ENCODE measurements around the gene CACNG3.
"Not testable (repeated sequence)": the region's sequence is repeated elsewhere in the genome, so short reads cannot be mapped to it uniquely, and the experiment has no call there.

The CACNG3 gene

DNA sequence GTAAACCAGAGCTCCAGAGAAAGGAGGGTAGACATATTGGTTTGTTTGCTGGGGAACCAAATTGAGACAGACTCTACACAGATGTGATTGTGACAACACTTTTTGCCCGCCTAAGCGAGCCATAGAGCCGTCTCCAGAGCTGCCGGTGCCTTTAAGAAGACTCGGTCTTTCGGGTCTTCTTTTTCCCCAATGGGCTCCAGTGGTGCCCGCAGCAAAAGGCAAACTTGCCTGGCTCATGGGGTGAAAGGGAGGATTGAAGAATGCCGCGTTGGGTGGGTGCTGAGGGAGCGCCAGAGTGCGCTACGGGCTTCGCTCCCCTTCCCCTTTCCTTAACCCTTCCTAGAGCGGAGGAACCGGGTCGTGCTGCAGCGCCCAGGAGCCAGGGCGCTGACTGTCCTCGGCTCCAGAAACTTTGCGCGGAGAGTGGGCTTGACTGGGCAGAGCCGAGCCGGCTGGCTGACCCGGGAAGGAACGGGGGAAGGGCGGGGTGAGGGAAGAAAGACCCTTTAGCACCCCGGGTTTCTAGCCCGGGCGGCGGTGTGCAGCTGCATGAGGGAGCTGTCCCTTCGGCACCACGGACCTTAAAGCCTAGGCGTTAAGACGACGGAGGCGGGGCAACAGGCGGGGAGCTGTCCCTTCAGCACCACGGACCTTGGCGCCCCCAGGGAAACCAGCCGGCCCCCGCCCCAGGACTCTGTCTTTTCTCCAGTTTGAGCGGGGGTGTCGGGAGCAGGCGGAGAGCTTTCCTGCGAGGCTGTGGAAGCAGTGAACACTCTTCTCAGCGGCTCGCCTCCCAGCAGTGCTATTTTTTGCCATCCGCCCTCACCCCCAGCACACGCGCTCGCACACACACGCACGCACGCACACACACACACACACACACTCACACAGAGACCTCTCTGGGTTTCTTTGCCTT, at the start of gene CACNG3:
Gene CACNG3 (plus strand): TSS at position 880 of the 916 bp plus-strand sequence. CDS start 420 bp downstream, outside the sequence.
- no peak for DNase-seq

DNA sequence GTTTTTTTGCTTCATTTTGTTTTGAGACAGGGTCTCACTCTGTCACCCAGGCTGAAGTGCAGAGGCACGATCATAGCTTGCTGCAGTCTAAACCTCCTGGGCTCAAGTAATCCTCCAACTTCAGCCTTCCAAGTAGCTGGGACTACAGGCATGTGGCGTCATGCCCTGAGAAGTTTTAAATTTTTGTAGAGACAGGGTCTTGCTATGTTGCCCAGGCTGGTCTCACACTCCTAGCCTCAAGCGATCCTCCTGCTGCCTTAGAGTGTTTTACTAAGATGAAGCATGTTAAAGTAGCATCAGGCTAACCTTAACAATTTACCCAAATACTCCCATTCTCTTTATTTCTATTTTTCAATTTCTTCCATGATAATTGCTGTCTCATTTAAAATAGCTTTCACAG, 49.2 kb upstream of the CACNG3 start:
- no peak for DNase-seq

DNA sequence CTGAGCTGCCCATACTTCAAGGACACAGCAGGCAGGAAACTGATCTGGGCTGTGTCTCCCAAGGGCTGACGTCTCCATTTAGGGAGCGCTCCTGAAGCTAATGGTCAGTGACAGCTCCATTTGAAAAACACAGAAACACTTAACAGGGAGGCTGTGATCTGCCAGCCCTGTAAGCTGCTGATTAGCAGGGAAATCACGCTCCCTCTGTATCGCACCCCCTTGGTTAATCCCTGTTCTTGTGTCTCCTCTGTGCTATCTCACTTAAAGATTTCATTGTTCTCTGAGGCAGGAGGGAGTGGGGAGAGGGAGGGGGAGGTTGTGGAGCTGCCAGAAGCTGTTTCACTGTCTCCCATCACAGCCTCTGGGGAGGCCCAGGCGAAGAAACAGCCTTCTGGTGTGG, 47.4 kb upstream of the CACNG3 start:
- DNase-seq, result no peak

DNA sequence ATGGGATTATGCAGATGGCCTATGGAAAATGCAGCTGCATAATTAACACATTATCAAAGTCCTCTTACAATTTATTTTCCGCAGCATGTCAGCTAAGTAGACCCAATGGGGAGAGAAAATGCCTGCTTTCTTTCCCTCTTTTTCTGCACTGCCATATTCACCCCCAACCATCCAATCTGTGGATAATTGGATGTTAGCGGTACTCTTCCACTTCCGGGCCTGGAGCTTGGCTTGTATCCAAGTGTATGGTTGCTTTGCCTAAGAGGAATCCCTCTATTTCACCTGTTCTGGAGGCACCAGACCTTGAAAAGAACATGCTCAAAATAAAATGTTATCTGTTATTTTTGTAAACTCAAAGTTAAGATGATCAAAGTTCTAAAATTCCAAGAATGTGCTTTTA, 41.1 kb upstream of the CACNG3 start:
- no peak for DNase-seq

DNA sequence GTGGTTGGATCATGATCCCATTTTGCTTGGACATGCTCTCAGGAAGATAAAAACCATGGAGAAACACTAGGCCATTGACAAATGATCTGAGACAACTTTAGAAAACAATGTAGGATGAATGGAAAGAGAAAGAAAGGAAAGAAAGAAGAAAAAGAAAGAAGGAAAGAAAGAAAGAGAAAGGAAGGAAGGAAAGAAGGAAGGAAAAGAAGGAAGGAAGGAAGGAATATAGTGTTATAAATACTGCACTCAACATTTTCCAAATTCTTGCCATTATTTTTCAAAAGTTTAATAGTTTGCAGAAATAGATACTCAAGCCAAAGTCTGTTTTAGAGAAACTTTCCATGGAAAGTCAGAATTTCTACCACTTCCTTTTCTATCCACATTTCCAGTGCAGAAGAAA, 39.2 kb upstream of the CACNG3 start:
- no peak for DNase-seq

DNA sequence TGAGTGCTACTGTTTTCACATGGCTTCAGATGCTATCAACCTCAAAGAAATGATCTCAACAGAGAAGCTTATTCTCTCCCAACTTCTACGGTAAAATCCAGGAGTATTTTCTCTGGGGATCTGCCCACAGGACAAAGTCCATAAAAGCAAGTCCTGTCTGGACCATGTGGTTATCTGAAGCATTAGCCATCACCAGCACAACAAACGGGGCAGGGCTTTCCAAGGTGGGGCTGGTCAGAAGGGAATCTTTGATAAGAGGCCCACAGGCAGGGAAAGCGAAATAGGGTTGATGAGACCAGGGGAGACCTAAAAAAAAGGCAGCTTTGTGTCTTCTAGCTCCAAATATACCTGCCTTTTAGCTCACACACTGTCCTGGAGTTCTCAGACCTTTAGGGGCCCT, 38.7 kb upstream of the CACNG3 start:
- DNase-seq, result no peak

DNA sequence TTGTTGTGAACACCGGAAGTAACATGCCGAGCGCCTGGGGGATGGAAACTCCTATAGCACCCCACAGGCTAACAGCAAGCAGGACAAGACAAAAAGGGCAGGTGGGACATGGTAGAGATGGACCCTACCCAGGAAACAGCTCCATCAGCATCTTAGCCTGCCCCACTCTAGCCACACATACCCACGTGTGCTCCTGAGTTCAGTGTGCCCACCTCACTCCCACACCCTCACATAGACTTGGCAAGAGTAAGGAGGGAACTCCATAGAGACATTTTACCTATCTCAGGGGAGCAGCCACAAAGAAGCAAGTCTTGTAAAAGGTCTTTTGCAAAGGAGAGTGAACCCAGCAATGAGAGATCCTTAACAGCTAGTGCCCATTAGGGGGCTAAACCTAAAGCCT, 37.8 kb upstream of the CACNG3 start:
- DNase-seq, result no peak

DNA sequence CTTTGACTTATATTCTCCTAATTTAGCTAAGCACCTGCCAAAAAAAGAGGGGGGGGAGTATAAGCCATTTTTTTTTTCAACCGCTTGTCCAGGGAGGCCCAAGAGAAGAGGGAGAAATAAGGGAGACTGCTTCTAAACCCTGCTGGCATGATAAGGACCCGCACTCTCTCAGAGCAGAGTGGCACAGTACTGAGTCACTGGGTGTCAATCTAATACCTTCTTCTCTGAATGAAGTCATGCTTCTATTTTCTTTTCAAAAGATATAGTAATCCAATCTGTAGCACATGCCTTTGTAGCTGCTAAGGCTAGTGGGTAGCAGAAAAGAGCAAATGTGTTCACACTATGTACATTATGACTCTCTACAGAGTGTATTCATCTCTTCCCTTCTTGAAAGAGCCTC, 34.9 kb upstream of the CACNG3 start:
- no peak for DNase-seq

DNA sequence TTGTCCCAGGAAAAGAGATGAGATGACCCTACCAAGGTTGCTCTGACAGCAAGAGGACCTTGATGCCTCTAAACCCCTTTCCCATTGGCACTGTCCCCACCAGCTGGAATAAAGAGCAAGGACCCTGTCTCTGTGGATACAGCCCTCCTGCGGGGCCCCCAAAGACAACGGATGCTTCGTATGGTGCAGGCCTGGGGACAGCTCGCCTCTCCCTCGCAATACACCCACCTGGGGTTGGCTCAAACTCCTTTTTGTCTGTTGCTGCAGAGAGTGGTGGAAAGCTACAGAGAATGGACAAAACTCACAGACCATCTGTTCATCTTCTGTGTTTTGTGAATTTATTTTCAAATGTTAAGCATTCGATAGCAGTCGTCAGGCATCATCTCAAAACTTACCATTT, 27.6 kb upstream of the CACNG3 start:
- no peak for DNase-seq

DNA sequence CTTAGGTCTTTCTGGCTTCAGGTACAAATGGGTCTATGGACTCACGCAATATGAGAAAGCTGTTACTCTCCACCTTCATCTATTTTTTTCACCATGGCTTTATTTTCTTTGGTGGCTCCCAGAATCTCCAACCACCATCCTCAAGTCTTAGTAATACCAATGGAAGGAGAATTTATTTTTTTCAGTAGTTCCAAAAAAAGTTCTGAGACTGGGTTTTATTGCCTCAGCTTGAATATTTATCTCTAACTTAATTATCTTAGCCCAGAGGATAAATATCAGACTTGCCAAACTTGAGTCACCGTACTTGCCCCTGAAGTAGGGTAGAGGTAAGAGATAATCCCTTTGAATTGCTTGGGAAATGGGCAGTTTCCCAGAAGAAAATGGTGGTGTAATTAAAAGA, 23.2 kb upstream of the CACNG3 start:
- no peak for DNase-seq

DNA sequence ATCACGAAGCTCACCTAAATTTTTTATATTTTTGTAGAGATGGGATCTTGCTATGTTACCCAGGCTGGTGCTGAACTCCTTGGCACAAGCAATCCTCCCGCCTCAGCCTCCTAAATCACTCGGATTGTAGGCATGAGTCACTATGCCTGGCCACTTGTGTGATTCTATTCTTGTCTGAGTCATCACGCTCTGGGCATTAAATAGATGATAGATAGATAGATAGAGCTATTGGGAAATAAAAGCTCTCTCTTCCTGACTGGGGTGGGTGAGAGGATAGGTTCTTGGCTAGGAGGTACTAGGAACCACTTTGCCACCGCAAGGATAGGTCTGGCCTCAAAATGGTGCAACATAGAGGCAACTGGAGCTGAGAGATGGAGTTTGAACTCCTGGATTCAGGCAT, 21.4 kb upstream of the CACNG3 start:
- no peak for DNase-seq

DNA sequence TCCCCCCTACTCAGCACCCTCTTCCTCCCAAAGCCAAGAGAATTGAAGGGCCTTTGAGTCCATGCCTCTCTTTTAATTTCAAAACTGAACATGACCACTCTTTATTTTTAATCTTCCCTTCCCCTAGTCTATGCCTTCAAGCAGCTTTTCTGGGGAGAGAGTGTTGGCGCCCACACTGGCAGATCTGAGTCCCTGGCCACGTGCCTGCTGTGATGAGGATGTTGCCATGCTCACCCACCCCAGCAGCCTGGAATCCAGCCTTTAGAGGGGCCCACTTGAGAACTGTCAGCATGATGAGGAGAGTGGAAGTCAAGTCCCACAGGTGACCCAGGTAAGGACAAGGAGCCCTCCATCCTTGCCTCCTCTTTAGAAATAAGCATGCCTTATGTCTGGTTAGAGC, 20.3 kb upstream of the CACNG3 start:
- DNase-seq, result no peak

DNA sequence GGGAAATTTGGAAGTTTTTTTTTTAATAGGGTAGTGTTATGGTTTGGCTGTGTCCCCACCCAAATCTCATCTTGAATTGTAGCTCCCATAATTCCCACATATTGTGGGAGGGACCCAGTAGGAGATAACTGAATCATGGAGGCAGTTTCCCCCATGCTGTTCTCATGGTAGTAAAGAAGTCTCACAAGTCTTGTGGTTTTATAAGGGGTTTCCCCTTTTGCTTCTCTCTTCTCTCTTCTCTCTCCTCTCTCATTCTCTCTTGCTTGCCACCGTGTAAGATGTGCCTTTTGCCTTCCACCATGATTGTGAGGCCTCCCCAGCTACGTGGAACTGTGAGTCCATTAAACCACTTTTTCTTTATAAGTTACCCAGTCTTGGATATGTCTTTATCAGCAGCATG, 17.3 kb upstream of the CACNG3 start:
- not testable (repeated sequence) for DNase-seq

DNA sequence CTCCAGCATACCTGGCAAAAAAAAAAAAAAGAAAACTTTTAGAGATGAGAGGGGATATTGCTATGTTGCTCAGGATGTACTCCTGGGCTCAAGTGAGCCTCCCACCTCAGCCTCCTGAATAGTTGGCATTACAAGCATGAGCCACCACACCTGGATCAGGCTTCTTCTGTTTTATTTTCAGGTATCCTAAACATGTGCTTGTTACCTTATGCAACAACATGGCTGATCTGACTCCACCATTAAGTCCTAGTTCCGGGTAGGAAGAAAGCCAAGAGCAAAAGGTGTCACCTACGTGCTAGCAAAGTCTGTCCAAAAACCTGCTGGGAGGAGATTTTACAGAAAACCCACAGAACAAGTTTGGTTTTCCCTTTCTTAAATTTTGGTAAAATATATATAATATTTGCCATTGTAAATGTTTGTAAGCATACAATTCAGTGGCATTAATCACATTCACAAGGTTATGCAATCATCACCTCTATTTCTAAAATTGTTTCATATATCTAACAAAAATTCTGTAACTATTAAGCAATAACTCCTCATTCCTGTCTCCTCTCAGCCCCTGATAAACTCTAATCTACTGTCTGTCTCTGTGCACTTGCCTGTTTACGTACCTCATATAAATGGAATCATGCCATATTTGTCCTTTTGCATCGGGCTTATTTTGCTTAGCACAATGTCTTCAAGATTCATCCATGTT, 9.1 kb upstream of the CACNG3 start:
- no peak for DNase-seq

DNA sequence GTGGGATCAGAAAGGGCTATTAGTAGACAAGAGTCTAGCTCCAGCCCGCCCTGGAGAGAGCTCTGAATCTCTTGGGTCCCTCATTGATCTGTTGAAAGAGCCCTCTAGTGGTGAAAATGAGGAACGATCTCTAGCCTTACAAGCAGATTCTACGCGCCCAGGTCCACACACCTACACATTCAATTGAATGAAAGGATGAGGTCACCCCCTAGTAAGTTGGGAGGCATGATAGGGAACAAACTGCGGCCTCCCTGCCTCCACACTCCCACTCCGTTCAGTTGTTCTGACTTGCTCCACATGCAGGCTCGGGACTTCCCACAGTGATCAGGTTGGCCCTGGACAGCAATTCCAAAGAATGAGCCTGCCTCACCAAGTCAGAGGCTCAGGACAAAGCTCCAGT, 2.9 kb upstream of the CACNG3 start:
- DNase-seq, result peak; percentile 36

DNA sequence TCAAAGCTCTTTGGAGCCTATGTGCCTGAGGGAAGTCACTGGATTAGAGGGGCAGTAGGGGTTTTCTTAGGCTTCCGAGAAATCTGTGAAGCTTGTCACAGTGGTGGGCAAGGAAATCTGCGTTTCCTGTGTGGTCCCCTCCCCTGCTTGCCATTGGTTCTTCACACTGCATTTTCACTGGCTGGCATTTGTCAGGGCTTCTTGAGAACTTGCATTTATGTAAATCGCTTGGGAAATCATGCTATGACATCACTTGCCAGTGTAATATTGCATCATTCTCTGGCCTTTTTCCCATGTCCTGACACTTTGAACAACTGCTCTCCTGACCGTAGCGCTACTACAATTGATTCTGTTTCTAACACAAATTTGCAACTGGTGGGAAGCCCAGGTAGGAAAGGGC, 1.8 kb downstream of the CACNG3 start:
- no peak for DNase-seq

DNA sequence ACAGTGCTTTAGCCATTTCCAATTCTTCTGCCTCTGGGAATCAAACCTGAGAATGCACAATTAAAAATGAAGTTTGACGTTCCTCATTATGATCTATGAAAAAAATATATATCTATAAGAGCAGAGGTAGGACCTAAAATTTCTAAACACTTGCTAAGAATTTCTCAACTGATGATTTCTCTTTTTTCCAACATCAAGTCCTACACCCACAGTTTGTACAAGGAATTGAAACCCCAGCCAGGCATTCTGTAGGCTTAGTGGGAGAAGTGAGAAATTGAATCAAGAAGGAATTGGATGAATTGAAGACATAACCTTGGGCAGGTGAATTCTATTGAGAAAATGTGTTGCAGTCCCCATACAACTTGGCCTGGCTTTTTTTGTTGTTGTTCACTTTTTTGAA, 2.7 kb downstream of the CACNG3 start:
- DNase-seq, result no peak

DNA sequence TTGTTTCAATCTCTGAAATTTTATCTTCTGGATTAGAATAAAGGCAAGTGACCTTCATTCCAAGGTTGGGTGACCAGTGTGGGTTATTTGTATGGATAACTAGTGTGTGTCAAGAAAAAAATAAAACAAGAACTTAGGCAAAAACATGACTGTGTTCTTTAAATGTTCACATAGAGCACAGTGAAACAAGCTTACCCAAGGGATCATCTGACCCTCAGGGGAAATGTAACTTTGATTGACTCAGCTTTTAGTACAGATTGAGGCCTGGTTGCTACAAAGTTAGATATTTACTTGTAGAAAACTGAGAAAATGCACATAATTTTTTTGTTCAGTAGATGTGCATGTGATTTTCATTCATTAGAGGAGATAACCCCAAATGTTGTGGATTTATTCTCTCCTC, 6.7 kb downstream of the CACNG3 start:
- DNase-seq, result no peak

DNA sequence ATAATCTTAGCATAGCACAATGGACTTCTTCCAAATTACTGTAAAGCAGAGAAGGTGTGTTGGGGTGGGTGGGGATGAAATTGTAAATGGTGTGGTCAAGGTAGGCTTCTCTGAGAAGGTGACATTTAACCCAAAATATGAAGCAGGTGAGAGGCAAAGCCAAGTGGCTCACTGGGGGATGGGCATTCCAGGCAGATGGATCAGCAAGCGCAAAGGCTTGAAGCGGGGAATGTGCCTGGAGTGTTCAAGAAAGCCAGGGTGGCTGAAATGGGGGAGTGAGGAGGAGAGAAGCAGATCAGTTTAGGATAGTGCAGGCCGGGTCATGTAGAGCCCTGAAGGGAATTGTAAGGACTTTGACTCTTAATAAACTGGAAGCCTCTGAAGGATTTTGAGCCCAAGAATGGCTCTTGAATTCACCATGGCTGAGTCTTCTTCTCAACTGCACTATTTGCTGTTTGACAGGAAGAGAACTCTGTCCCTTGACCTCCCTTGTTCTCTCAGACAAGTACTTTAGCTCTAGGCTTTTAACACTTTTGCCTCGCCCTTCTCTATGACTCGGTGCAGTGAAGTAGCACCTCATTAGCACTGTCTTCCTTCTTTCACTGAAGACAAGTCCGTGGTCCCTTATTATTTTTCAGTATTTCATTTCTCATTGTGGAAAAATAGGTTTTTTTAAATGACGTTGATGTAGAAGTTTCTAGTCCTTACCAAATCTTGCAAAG, 14.7 kb downstream of the CACNG3 start:
- DNase-seq, result no peak

DNA sequence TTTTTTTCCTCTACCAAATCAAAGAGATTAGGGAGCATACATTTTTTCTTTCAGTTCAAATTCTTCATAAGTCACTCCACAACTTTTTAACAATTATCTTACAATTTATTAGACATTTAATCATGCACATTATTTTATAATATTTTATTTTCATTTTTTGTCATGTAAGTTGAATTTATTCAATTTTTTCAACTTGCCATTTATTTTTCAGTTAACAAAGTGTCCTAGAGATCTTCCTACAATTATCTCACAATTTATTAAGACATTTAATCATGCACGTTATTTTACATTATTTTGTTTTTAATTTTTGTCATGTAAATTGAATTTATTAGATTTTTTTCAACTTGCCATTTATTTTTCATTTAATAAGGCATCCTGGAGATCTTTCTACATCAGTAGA, 16.2 kb downstream of the CACNG3 start:
- no peak for DNase-seq

DNA sequence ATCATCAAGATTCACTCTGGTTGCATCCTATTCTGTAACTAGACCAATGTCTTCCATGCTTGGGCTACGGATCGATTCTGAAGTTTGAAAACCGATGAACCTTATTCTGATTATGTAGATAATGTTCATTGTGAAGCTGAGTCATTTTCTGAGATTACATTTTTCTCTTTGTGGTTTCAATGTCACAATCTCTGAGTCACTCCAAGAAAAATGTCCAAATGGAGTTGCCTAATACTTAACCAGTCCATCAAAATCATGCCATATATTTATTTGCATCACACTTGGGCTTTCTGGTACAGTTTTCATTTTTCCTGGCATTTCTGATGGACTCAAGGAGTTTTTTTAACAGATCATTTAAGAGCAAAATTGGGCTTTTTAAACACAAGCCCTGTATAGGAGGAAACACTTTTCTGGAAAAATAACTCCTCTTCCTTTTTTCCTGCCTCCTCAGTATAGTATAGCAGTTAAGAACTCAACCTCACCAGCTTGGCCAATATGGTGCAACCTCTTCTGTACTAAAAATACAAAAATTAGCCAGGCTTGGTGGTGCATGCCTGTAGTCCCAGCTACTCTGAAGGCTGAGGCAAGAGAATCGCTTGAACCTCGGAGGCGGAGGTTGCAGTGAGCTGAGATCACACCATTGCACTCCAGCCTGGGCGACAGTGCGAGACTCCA, 17.5 kb downstream of the CACNG3 start:
- peak; percentile 37 for DNase-seq

DNA sequence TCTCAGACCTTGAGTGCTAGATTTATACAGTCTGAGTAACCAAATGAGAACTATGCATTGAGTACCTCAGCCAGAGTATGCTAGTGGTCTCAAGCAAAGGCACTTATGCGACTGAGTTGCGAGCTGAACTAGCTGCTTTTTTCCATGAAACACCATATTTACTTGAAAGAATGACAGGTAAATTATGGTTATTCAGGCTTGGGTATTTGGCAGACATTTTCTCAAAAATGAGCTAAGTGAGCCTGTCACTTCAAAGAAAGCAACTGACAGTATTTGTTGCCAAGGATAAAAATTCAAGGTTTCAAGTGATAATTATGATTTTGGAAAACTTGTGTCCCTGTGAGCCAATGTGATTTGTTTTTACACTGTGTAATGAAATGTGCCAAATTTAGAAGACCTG, 19.3 kb downstream of the CACNG3 start:
- DNase-seq, result no peak

DNA sequence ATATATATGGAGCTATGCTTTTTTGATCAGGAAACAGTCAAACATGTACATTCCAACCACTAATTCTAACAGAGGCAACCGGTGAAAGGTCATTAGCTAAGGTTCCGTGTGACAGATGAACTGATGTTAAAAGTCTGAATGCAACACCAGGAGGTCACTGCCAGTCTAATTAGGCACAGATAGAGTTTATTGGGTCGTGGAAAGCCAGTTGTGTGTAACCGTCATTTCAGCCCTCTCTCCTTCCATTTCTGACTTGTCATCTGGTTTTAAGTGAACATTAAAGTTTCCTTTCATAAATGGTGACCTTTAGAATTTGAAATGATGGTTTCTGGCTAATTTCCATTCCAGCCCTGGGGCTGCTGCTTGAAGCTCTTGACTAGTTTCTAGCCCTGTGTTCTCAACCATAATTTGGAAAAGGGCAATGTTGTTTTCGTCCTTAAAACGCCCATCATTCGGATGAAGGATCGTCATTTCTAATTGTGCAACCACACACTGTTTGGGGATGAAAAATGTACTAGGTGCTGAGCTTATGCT, 23.9 kb downstream of the CACNG3 start:
- DNase-seq, result no peak

All from HCEC 1CT (cell line).